HL-60/S4 treated with phorbol 12-myristate 13-acetate at 8.2 ng/mL for 4 days and 3 days (cell line): ENCODE results near the gene CELF2.

Experiments used
- in situ Hi-C: fragments of 300-500 bp; cut with MboI; formaldehyde crosslinking; loops from 2 replicates; pipeline ENCODE4 v1.15.0; 2022; ENCODE audit warnings: low sequenced_read_pairs

CELF2 gene

DNA sequence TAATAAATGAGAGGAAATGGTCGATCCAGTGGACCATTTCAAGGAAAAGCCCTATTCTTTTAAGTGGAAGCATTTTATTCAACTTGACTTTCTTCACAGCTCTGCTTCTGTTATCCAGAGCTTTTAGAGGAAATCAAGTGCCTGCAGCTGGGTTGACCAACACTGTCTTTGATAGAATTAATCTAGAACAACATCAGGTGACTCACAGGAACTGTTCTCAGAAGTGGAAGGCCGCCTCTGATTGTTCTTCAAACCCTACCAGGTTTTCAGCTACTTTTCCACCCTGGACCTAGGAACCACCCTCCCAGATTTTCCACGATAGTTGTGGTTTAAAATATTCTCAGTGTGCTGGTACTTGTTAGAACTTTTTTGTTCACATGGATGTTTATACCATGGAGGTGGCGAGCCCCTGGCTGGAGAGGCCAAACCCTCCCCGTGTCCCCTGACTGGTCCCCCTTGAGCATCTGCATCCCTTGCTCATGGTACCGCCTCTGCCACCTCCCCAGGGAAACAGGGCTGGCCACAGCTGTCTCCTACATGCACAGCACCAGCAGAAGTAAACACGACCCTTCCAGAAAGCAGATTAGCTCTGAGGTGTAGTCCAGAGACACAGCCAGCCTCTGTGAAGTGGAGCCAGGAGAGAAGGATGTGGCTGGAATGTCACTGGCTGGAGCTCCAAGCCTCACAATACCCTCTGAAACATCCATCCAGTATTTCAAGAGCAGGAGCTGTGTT, 300.4 kb downstream of the CELF2 start:
- in situ Hi-C loops = no loop called here

DNA sequence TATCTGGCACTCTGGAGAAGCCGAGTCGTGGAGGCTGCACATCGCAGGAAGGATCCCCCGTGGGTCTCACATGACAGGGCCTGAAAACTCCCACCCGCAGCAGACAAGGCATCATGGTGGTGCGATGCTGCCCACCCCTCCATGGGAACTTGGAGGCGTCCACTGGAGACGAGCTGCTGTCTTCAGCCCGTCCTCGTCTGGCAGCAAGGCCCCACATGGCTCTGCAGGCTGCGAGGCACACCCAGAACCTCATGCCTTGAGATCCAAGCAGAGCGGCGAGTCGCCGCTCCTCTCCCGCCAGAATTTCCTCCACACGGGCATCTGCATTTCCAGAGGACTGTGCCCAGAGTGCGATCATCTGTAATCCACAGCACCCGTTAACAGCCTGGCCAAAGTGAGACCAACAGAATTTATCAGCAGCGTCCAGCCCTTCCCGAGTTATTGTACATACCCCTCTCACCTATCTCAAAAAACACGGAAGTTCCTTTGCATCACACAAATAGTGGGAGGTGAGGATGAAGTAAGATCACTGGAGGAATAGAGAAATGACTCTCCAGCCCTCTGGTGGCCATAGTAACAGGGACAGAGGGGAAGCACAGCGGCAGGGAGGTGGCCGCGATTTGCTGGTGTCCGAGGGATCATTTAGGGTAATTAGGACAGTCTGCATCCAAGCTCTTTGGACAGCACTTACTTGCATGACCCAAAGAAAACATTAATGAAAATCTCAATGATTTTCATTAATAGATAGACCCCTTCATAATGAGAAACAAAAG, 301.3 kb downstream of the CELF2 start:
- in situ Hi-C loops = no loop called here

DNA sequence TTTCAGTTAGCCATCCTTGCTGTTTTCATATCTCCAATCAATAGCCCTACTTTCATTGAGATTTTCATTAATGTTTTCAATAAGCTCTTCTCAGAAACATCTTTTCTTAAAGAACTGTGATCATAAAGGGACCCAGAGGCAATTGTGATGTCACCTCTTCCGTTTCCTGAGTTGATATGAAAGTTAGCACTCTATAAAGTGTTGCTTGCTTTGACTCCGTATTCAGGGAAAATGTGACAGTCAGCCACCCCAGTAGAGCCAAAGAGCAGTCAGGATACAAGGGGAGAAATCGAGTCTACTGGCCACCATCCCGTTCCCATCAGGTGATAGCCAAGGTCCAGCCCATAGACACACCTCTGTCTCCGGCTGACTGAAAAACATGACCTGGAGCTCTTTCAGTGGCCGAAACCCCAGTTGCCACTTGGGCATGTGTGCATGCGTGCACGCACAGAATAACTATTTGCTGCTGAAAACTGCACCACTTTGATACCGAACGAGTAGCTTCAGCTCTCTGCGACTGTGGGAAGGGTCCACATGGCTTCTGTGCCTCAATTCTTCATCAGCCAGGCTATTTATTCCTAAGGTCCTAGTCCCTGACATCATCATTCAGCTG, 302.4 kb downstream of the CELF2 start:
- in situ Hi-C loops = no loop called here

DNA sequence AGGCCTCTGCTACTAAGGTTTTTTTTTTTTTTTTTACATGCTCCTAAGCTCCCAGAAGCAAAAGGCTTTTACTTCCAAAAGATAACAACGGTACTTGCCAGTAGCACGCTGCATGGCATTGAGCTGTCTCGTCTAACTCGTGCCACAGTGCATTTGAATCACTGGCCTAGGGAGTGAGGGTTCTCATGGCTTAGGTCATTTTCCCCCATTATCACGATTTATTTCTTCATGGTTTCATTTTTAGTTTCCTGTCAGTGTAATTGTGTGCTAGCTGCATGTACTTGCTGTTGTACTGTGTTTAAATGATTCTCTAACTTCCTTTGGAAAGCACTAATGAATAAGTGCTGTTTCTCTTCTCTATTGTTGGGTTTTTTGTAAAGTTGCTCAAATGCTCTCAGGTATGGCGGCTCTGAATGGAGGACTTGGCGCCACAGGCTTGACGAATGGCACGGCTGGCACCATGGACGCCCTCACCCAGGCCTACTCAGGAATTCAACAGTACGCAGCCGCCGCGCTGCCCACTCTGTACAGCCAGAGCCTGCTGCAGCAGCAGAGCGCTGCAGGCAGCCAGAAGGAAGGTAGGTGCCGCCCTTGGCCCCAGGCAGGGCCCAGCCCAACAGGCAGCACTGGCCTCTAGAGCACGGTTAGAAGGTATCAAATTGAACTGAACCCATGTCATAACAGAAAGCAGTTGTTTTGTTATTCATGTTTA, 303.3 kb downstream of the CELF2 start:
- in situ Hi-C loops = no loop called here

DNA sequence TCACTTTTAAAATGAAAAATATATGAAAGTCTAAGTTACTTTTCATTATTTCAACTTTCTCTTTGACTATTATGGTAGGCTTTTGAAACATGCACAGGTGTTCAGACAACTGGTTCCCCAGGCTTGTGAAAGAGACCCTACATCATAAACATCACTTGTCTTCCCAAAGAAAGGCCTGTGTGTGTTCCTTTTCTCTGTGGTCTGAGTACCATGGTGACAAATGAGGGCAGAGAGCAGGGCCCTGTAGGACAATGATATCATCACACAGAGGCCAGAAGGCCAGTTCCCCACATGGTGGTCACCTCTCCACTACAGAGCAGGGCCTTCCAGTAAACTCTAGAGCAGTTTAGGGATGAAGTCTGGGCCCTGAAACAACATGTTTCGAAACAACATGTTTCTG, 305.0 kb downstream of the CELF2 start:
- in situ Hi-C loops = no loop called here

DNA sequence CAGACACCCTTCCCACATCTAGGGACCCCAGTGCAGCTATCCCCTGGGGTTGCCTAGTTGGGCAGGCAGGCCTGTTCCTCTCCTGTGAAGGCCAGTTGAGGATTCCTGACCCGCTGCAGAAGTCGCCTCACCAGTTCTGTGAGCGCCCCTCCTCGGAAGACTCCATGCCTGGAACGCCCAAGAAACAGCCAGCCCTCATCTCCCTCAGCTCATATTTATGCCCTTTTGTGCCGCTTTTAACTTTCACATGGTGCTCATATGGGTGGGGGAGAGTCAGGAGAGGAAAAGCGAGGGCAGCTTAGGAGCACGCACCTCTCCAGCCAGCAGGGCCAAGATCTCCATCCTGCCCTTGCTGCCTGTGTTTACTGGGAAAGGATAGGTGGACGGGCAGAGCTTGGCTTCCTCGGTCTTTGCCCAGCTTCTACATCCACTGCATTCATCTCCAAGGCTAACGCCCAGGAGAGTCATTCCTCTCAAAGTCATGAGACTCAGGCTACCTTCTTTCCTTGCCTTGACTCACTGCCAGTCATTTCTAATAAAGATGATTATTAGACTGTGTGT, 307.2 kb downstream of the CELF2 start:
- in situ Hi-C loops = no loop called here

DNA sequence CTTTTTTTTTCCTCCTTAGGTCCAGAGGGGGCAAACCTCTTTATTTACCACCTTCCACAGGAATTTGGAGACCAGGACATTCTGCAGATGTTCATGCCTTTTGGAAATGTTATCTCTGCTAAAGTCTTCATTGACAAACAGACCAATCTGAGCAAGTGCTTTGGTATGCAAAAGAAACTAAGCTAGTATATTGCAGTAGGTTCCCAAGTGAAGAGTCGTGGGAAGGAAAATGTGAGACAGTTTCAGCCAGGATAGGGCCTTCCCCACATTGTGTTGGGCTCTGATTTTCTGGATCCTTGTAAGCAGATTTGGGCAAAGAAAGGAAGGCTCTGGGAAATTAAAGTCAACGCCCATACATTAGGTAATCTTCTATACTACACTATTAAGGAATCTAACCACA, 308.1 kb downstream of the CELF2 start:
- in situ Hi-C loops = no loop called here

DNA sequence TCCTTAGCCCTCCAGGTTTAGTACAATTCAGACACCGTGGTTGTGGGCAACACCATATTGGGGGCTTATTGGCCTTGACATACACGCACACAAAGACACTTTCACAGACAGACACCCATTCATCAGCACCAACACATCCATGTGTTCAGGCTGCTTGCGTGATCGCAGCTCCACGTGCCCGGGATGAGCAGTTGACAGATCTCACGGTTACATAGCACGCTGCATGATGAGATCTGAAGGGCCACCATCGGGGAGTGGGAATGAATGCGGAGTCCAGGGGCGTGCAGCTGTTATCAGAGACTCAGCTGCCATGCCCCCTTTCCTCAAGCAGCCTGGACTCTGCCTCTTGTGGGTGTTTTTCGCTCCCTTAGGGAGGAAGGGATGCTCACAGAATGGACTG, 308.6 kb downstream of the CELF2 start:
- in situ Hi-C loops = no loop called here

DNA sequence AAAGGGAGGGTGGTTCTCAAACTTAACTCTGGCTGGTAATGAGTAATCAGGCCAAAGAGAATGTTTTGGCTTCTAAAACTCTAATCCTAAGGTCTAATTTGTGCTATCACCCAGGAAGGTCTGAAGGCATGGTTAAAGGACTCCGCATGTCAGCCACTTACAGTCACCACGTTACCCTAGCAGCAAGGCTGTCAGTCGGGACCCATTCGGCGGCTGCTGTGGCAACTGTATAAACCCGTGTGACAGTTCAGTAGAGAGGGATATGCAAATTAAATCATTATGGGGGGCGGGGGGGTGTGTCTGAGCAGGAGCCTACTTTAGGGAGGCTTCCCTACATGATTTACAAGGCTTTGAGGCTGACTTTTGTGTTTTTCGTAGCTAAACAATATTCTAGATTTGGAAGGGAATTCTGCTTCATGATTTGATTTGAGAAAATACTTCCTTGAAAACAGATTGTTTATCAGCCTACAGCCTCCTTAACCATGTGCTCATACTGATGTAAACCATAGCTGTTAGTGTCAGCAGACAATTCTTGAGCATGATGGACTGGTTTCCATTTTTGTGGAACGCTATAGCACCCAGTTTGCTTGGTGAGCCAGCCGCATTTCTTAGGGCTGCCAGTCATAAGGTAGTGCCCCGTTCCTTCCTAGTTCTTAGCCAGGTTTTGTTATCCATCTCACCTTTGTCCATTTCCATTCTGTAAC, 309.4 kb downstream of the CELF2 start:
- in situ Hi-C loops = no loop called here

DNA sequence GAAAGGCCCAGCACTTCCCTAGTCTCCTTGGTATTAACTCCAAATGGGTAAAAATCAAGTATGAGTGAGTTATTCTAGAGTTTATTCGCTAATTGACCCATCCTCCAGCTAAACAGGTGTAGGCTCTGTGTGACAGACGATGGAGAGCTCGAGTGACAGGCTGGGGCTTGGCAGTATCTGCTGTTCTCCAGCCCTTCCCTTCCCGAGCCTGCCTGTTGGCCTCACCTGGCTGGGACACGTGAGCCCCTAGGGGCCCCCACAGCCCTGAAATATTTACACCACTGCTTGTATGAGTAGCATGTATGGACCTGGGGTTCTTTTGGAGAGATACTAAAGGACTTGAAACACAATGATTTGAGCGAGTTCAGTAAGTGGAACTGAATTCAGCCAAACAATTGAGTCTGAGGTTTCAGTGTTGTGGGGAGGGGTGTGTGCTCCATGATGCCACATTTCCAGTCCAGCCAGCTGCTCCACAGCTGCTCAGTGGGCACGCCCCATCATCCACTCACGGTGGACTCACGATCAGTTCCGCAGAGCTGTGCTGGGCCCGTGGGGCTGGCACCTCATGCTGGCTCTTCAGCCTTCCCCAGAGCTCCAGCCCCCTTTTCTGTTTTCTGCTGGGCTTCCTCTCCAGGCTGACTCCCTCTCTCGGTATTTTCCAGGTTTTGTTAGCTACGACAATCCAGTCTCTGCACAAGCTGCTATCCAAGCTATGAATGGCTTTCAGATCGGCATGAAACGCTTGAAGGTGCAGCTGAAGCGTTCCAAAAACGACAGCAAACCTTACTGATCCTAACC, 310.8 kb downstream of the CELF2 start:
- in situ Hi-C loops = no loop called here

DNA sequence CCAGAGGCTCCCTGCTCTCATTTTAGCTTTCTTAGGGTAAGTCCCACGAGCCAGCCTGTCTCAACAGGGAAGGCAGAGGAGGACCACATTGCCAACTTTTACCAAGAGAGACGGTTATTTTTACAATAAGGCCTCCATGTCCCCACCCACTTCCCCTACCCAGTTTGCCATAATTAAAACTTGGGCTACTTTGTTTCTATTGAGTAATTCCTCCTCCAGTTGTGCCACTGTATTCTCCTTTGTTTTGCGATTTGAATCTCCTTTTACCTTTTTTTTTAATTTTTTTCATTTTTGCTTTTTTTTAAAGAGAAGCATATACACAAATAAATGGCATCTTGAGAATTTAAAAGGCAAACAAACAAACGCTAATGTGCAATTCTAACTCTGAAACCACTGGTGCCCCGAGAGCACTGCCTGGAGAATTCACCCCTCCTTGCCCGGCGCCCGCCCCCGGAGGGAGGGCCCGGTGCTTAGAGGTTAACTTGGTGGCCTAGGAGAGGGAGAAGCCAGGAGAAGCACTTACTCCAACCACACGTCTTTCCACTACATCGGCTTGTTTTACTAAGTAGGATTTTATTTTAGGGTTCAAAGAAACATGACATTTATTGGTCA, 311.5 kb downstream of the CELF2 start:
- in situ Hi-C loops = no loop called here

DNA sequence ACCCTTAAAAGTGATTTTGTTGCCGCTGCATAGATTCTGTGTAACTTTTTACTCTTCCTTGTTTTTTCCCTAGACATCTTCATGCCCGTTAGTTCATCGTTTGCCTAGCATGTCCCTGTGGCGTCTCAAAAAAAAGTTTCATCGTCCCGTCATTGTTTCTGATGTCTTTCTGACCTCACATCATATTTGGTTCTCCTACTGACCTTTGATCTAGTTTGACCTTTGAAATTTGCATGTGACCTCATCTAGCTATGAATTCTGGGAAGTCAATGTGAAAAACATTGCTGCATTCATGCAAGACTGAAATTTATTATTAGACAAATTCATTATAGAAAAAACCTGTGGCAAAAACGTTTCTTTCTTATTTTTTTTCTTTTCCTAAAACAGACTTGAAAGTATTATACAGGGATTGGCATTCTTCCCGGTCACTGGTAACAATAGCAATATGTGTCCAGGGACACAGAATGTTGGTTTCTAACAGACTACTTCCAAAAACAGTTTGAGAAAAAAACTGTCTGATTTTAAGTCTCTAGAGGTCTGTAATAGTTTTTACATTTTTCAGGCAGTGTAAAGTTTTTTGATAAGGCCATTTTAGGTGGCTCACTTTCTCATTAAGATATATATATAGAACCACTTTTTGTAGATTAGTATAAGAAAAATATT, 312.8 kb downstream of the CELF2 start:
- in situ Hi-C loops = no loop called here

DNA sequence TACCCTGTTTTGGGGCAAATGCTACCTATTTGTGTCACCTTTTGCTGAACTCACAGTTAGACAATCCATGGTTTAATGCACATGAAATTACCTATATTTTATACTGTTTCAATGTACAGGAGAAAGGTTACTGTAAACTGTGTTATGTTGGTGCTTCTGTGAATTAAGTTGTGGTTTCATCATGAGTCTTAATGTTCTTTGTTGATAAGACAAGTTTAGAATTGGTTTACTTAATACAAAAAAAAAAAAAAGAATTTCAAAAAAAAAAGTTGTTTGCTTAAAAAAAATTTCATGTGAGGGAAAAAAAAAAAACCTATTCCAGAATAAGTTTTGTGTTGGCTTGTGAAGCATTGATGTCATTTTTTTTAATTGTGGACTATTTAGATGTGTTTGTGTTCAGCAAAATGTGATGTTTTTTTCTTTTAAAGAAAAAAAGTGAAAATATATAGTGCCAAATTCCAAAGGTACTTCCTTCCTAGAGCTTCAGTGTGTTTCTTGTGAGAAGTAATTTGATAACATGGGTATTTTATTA, 313.4 kb downstream of the CELF2 start:
- in situ Hi-C loops = no loop called here

DNA sequence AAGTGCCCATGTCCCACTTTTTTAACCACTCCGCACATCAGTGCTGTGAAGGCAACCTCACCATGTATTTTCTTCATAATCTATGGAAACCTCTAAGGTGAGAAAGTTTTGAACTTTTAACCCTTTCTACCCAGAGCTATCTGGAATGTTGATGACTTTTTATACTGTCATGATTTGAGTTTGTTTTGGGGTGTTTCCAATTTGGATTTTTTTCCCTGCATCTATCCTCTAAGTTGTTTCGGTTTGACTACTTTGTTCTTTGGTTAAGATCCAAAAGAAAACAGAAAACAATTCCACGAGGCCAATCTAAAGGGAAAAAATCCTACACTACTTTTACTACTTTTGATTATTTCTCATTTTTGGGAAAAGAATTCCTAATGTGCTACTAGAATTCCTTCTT, 314.1 kb downstream of the CELF2 start:
- in situ Hi-C loops = no loop called here

DNA sequence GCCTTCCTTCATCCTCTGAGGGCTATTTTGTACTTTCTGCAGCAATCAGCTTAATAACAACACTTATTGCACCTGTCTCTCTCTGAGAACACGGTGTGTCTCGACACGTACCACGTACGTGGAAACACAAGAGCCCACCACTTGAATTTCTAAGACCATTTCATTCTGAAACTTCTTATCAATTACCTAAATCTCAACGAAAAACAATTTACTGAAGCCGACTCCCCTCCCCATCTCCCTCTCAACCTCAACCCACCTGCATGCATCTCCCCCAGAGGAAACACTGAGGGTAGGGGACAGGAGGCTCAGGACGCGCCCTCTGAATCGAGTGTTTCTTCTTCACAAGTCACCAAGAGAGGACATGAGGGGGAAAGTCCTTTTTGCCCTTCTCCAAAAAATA, 315.2 kb downstream of the CELF2 start:
- in situ Hi-C loops = no loop called here

DNA sequence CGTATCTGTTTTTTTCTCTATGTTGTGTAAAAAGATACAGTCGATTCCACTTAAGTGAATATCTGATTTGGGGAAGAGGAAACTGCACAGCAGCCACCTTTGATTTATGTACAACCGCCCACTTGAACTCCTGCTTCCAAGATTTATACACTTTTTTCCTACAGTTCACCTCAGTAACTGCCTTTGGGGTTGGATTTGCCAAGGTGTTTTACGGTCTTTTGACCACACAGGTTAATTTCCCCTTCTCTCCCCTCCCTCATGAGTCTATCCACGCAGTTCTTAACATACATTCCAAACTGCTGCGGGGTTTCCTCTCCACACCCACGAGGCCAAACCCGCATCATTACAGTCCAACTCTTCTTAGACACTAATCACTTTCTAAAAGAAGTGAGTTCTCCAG, 316.8 kb downstream of the CELF2 start:
- in situ Hi-C loops = no loop called here

DNA sequence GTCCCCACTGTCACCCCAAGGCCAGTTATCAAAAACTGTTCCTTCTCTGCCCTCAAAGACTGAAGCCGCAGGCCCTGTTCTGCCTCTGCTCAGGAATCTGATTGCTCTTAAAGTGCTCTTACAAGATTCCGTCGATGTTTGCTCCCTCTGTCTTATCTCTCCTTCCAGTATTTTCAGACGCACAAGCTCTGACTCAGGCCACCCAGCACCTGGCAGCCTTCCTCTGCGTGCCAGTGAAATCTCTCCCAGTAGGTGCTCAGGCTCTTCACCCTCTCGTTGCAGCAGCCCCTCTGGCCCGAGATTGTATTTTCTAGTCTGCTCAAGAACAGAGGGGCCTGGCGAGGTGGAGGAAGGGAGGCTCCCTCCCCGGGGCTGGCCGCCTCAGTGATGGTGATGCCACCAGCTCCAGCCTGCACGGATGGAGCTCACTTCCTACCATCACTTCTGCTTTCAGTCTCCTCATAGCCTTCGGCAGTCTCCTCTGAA, 317.5 kb downstream of the CELF2 start:
- in situ Hi-C loops = no loop called here

DNA sequence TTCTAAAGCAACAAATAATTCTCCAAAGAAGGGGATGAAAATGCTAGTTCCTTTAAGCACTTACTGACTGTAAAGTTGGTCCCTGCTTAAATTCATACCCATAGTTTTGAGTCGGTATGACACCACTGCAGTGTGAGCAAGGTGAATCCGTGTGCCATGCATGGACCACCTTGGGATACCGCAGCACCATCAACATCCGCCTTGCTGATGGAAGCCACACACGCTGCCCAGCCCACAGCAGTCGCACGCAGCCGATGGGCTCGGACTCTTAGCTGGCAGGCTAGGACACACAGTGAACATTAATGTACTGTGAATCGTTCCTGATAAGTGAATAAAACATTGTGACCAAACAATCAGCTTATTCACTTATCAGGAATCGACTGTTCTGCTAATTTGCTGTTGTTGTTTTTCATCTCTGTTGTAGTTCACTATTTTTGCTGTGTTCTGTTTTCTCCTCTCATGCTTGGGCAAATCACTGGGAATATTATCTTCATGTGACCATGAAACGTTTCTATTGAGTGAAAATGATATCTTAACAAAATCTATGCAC, 318.3 kb downstream of the CELF2 start:
- in situ Hi-C loops = no loop called here
